PC-9 (cell line): ENCODE measurements around the gene EYA3.

Source experiments
- EZH2 ChIP-seq: fragments of 200-600 bp; sonication (generic); IDR thresholded peaks from 2 replicates; pipeline ENCODE4 v1.8.0; 2017; ENCODE audit warnings: antibody characterized with exemption, low read depth
- TF ChIP-seq, protein P1 (sequence below): fragments of 200-600 bp; sonication (generic); conservative IDR thresholded peaks from 2 replicates; pipeline ENCODE4 v1.6.1; 2017; ENCODE audit warnings: mixed run types, antibody characterized with exemption, mild to moderate bottlenecking, moderate library complexity

DNA sequence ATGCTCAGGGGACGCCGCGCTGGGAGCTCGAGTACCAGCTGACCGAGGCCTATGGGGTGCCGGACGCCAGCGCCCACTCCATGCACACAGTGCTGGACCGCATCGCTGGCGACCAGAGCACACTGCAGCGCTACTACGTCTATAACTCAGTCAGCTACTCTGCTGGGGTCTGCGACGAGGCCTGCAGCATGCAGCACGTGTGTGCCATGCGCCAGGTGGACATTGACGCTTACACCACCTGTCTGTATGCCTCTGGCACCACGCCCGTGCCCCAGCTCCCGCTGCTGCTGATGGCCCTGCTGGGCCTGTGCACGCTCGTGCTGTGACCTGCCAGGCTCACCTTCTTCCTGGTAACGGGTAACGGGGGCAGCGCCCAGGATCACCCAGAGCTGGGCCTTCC lies 129.9 kb downstream of the EYA3 start:
- TF ChIP-seq, protein P1, sequence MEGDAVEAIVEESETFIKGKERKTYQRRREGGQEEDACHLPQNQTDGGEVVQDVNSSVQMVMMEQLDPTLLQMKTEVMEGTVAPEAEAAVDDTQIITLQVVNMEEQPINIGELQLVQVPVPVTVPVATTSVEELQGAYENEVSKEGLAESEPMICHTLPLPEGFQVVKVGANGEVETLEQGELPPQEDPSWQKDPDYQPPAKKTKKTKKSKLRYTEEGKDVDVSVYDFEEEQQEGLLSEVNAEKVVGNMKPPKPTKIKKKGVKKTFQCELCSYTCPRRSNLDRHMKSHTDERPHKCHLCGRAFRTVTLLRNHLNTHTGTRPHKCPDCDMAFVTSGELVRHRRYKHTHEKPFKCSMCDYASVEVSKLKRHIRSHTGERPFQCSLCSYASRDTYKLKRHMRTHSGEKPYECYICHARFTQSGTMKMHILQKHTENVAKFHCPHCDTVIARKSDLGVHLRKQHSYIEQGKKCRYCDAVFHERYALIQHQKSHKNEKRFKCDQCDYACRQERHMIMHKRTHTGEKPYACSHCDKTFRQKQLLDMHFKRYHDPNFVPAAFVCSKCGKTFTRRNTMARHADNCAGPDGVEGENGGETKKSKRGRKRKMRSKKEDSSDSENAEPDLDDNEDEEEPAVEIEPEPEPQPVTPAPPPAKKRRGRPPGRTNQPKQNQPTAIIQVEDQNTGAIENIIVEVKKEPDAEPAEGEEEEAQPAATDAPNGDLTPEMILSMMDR, result no peak
- no peak for TF ChIP-seq EZH2
